GM13976 (cell line): Measurements from ENCODE around the gene C21orf58.

Source experiments
- DNase-seq: peaks from one replicate; pipeline ENCODE4 v3.0.0; 2012; ENCODE audit warnings: low spot score
- in situ Hi-C: fragments of 300-500 bp; cut with MboI; formaldehyde crosslinking; loops from one replicate; pipeline ENCODE4 v1.12.0; 2022; ENCODE audit warnings: low sequenced_read_pairs, mixed read lengths, inconsistent platforms; ENCODE audit not compliant: unreplicated experiment
- TF ChIP-seq, protein P1 (sequence below): IDR thresholded peaks from 2 replicates; pipeline ENCODE4 v1.5.1; 2012; ENCODE audit warnings: borderline replicate concordance, mild to moderate bottlenecking; ENCODE audit not compliant: insufficient read depth; ENCODE audit errors: extremely low read depth, missing control alignments, control extremely low read depth

C21orf58 gene

GRCh38 chr21:46266946-46267345 lies 56.7 kb downstream of the C21orf58 start:
- no peak for DNase-seq
- in situ Hi-C loops = no loop called here
- TF ChIP-seq, protein P1, sequence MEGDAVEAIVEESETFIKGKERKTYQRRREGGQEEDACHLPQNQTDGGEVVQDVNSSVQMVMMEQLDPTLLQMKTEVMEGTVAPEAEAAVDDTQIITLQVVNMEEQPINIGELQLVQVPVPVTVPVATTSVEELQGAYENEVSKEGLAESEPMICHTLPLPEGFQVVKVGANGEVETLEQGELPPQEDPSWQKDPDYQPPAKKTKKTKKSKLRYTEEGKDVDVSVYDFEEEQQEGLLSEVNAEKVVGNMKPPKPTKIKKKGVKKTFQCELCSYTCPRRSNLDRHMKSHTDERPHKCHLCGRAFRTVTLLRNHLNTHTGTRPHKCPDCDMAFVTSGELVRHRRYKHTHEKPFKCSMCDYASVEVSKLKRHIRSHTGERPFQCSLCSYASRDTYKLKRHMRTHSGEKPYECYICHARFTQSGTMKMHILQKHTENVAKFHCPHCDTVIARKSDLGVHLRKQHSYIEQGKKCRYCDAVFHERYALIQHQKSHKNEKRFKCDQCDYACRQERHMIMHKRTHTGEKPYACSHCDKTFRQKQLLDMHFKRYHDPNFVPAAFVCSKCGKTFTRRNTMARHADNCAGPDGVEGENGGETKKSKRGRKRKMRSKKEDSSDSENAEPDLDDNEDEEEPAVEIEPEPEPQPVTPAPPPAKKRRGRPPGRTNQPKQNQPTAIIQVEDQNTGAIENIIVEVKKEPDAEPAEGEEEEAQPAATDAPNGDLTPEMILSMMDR = no peak

DNA sequence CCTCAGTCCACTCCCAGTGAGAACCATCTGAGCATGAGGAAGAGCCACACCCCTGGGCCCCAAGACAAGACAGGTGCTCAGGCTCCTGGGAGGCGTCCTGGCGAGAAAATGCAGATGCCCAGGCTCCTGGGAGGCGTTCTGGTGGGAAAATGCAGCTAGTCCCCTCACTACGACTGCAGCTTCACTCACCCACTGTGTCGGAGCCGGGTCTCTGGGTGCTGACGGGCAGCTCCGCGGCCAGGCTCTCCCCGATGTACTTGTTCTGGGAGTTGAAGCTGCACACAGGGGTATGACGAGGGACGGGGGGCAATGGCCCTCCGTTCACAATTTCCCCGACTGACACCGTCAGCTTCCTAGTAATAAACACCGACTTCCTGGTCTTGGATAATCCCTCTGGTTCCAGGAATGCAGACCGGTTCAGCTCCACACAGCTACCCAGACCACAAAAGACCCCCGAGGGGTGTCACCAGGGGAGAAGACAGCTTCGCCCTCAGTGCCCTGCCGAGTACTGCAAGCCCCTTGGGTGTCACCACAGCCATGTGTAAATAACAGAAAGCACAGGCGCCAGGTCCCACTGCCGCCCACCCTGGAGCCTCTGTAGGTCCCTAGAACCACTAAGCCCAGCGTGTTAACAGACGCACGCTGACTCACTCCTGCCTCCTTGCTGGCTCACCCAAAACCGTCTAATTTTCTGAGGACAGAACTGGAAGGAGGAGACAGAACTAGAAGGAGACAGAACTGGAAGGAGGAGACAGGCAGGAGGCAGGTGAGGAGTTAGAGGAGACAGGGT lies 57.7 kb downstream of the C21orf58 start:
- DNase-seq = no peak
- TF ChIP-seq, protein P1 = no peak
- in situ Hi-C loops = no loop called here

DNA sequence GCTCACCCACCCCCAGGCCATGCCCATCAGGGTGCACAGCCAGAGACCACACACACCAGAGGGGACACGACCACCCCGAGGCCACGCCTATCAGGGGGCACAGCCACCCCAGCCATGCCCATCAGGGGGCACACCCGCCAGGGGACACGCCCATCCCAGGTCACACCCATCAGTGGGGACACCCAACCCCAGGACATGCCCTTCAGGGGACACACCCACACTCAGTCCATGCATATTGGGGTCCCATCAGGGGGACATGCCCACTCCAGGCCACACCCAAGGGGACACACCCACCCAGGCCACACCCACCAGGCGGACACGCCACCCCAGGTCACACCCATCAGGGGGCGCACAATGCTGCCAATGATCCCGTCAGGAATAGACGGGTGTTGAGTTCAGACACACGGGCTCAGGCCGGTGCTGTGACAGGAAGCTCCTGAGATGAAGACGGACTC lies 59.0 kb downstream of the C21orf58 start:
- in situ Hi-C loops = no loop called here
- no peak for DNase-seq
- TF ChIP-seq, protein P1 = no peak

DNA sequence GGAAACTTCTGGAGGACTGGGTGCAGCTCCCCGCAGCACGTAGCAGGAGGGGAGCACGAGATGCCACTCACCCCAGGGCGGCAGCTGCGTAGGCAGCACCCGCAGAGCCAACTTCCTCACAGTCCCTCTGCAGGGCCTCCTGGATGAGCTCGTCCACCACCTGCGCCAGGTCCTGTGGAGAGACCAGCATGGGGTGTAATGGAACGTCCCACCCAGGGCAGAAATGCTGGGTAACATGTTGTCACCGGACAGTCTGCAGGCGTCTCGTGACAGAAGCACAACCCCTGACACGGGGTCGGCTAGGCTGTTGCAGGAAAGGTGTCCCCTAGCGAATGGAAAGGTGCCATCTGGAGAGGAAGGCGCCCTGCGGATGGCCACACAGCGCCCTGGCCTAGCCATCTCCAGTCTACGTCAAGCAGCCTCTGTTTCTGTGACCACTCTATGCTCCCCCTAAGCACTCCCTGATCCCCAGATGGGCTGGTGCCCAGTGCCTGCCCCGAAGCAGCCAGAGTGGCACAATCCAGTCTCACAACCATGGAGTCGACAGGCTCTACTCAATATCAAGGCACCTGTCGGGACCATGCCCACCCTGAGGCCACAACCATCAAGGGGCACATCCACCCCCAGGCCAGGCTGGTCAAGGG lies 59.5 kb downstream of the C21orf58 start:
- in situ Hi-C loops = no loop called here
- TF ChIP-seq, protein P1 = no peak
- no peak for DNase-seq

GRCh38 chr21:46256501-46256994 lies 67.1 kb downstream of the C21orf58 start:
- DNase-seq = no peak
- TF ChIP-seq, protein P1 = no peak
- in situ Hi-C loops = no loop called here

GRCh38 chr21:46255758-46256337 lies 67.8 kb downstream of the C21orf58 start:
- TF ChIP-seq, protein P1 = no peak
- no peak for DNase-seq
- in situ Hi-C loops = no loop called here
